Measurements from ENCODE around the gene REXO5. TPM values are rescaled to one million over a fixed set of nuclear protein-coding genes. Genes with fewer than 3 reads are reported as not detected.
A peak's percentile ranks its signal among the peaks of the same experiment; 100 is the strongest.
"Not testable (repeated sequence)": the region's sequence is repeated elsewhere in the genome, so short reads cannot be mapped to it uniquely, and the experiment has no call there.

Gene REXO5
- total and polyA plus RNA-seq, 4 donors: 0.88 to 3.0 (median 1.6) TPM

DNA sequence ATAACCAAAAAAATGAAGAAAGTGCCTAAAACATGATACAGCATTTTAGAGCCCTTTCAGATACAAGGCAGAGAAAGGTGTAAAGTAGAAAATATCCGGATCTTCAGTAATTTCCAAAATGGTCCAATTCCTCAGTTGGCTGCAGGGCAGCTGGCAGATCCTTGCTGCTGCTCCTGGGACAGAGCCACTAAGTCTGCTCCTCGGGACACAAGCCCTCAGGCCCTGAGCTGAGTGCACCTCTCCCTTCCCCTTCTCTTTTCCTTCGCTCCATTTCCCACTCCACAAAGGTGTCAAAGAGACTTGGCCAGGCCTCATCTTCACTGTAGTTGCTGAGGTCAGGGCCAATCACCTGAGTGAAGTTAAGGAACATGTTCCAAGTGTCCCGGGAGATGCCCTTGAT lies 53.4 kb downstream of the REXO5 start:
- WGBS, 2 donors: 25% methylated on average over 4 of the region's 4 CpGs
- intact Hi-C loops (cut with DNase I): loop anchor here (10.0 kb wide), 3 partner anchors 85 to 445 kb away; no protein-coding TSS in a partner anchor
- peaks cover 0 to 9% of the 10 kb centered on the region in 2 donors for H3K4me1 ChIP-seq (ENCODE audit: control insufficient read depth in 1 of 2, insufficient read depth in 2 of 2, low read length in 2 of 2)

DNA sequence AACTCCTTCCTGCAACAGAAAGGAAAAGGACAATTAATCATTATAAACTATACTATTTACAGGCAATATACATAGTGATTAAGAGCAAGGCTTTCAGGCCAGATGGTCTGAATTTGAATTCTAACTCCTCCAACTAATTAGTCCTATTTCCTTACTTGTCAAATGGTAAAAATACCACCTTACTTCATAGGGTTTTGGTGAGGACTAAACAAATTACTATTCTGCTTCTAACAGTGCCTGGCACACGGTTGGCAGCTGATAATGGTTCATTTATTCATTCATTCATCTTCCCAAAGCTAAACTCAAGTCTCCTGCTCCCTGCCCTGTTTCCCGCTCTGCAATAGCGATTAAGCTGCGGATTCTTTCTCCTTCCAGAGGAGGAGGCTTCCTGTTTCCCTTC lies 54.0 kb downstream of the REXO5 start:
- Histone ChIP-seq H3K36me3 (ENCODE audit: control insufficient read depth in 1 of 2, insufficient read depth in 2 of 2, low read length in 1 of 2) (no peaks in the 10 kb centered on the region), H3K4me1 (ENCODE audit: control insufficient read depth in 1 of 2, insufficient read depth in 2 of 2, low read length in 2 of 2) (peaks cover 0 to 9% of the 10 kb centered on the region in 2 donors), H3K4me3 (ENCODE audit: low read length in 2 of 2) (no peak overlapping the region), H3K27me3 (ENCODE audit: control insufficient read depth in 1 of 2, insufficient read depth in 2 of 2, low read length in 1 of 2) (no peaks in the 10 kb centered on the region), H3K9me3 (ENCODE audit: control insufficient read depth, low read length) (no peaks in the 10 kb centered on the region), H3K27ac (ENCODE audit: low read depth in 1 of 2, low read length in 2 of 2) (peak overlapping the region in 1 of 2 donors; percentile 11)
- intact Hi-C loops (cut with DNase I): no loop called here
- ATAC-seq (ENCODE audit: low FRiP score): no peak
- WGBS, 2 donors: 65 to 69% methylated on average over 4 of the region's 4 CpGs
- no peak for DNase-seq

More for the DNA sequence above, 53.4 kb downstream of the REXO5 start:
- peaks cover 0 to 3% of the 10 kb centered on the region in 2 donors for H3K36me3 ChIP-seq (ENCODE audit: control insufficient read depth in 1 of 2, insufficient read depth in 2 of 2, low read length in 1 of 2)
- no peaks in the 10 kb centered on the region for H3K27me3 ChIP-seq (ENCODE audit: control insufficient read depth in 1 of 2, insufficient read depth in 2 of 2, low read length in 1 of 2)
- DNase-seq (no peak), ATAC-seq (ENCODE audit: low FRiP score) (no peak)
- peak overlapping the region in 1 of 2 donors; percentile 4 for H3K27ac ChIP-seq (ENCODE audit: low read depth in 1 of 2, low read length in 2 of 2)
- H3K4me3 ChIP-seq (ENCODE audit: low read length in 2 of 2): no peak overlapping the region
- H3K9me3 ChIP-seq (ENCODE audit: control insufficient read depth, low read length): no peaks in the 10 kb centered on the region

DNA sequence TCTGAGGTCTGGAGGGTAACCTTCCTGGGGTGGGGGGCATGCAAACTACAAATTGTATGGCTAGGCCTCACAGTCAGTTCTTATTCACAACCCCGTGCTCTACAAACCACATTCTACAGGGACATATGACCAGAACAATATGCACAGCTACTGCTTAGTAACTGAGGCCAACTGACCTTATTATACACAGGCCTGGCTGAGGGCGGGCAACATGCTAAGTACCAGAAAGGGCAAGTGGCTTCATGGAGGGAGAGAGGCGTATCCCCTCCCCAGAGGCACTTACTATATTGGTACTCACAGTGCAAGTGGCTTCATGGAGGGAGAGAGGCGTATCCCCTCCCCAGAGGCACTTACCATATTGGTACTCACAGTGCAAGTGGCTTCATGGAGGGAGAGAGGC lies 54.7 kb downstream of the REXO5 start:
- intact Hi-C loops (cut with DNase I); ATAC-seq (ENCODE audit: low FRiP score); H3K27me3 ChIP-seq (ENCODE audit: control insufficient read depth in 1 of 2, insufficient read depth in 2 of 2, low read length in 1 of 2); H3K4me3 ChIP-seq (ENCODE audit: low read length in 2 of 2); DNase-seq; H3K4me1 ChIP-seq (ENCODE audit: control insufficient read depth in 1 of 2, insufficient read depth in 2 of 2, low read length in 2 of 2); H3K27ac ChIP-seq (ENCODE audit: low read depth in 1 of 2, low read length in 2 of 2); H3K36me3 ChIP-seq (ENCODE audit: control insufficient read depth in 1 of 2, insufficient read depth in 2 of 2, low read length in 1 of 2); H3K9me3 ChIP-seq (ENCODE audit: control insufficient read depth, low read length): not testable (repeated sequence)
- whole genome bisulfite sequencing, 2 donors: 86 to 88% methylated on average over 3 to 4 of the region's 4 CpGs

DNA sequence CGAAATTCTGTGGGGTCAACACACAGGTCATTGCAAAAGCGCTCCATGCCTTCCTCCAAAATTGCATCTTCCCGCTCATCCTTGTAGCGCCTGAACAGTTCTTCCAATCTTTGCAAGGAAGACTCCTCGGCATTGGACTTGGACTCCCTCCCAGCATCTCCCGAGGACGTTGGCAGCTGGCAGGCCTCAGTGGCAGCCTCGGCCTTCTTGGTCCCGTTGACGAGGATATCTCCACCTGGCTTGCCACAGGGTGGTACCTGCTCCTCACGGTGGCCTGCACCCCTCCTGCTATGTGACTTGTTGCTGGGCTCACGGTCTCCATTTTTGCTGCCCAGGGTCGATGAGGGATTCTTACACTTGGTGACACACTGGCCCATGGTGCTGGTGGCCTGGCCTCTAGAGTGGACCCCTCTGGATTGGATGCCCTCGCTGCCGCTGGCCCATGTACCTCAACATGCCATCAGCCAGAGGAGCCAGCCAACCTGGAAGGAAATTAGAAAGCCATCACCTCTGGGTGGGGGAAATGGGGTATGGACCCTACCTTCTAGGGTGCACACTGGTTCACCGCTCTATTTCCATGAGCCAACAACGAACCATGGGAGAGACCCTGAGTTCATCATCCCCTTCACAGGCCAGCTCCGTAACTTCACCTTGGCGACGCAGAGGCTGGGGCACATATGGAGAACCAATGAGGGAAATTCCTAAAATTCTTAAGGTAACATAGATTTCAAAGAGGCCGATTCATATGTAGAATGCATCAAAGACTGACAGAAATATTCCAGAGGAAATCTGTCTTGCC lies 56.0 kb downstream of the REXO5 start:
- Histone ChIP-seq H3K4me1 (ENCODE audit: control insufficient read depth in 1 of 2, insufficient read depth in 2 of 2, low read length in 2 of 2) (peaks cover 0 to 7% of the 10 kb centered on the region in 2 donors), H3K27ac (ENCODE audit: low read depth in 1 of 2, low read length in 2 of 2) (no peak overlapping the region)
- no peak for DNase-seq

DNA sequence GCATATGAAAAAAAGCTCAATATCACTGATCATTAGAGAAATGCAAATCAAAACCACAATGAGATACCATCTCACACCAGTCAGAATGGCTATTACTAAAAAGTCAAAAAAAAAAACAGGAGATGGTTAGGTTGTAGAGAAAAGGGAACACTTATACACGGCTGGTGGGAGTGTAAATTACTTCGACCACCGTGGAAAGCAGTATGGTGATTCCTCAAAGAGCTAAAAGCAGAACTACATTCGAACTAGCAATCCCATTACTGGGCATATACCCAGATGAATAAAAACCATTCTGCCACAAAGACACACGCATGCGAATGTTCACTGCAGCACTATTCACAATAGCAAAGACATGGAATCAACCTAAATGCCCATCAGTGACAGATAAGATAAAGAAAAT lies 58.0 kb downstream of the REXO5 start:
- intact Hi-C loops (cut with DNase I); H3K4me3 ChIP-seq (ENCODE audit: low read length in 2 of 2); ATAC-seq (ENCODE audit: low FRiP score); DNase-seq; H3K36me3 ChIP-seq (ENCODE audit: control insufficient read depth in 1 of 2, insufficient read depth in 2 of 2, low read length in 1 of 2); H3K9me3 ChIP-seq (ENCODE audit: control insufficient read depth, low read length); H3K27me3 ChIP-seq (ENCODE audit: control insufficient read depth in 1 of 2, insufficient read depth in 2 of 2, low read length in 1 of 2): not testable (repeated sequence)
- 97% methylated on average over 6 of the region's 6 CpGs for WGBS, 2 donors
- Histone ChIP-seq H3K4me1 (ENCODE audit: control insufficient read depth in 1 of 2, insufficient read depth in 2 of 2, low read length in 2 of 2) (peaks cover 3 to 15% of the 10 kb centered on the region in 2 donors), H3K27ac (ENCODE audit: low read depth in 1 of 2, low read length in 2 of 2) (peak overlapping the region in 1 of 2 donors; percentile 8)

More for the DNA sequence above, 56.0 kb downstream of the REXO5 start:
- Histone ChIP-seq H3K4me3 (ENCODE audit: low read length in 2 of 2) (no peak overlapping the region), H3K9me3 (ENCODE audit: control insufficient read depth, low read length) (no peaks in the 10 kb centered on the region), H3K27me3 (ENCODE audit: control insufficient read depth in 1 of 2, insufficient read depth in 2 of 2, low read length in 1 of 2) (no peaks in the 10 kb centered on the region), H3K36me3 (ENCODE audit: control insufficient read depth in 1 of 2, insufficient read depth in 2 of 2, low read length in 1 of 2) (no peaks in the 10 kb centered on the region)
- intact Hi-C loops (cut with DNase I): no loop called here
- no peak for ATAC-seq (ENCODE audit: low FRiP score)
- 91 to 92% methylated on average over 21 of the region's 21 CpGs for WGBS, 2 donors

DNA sequence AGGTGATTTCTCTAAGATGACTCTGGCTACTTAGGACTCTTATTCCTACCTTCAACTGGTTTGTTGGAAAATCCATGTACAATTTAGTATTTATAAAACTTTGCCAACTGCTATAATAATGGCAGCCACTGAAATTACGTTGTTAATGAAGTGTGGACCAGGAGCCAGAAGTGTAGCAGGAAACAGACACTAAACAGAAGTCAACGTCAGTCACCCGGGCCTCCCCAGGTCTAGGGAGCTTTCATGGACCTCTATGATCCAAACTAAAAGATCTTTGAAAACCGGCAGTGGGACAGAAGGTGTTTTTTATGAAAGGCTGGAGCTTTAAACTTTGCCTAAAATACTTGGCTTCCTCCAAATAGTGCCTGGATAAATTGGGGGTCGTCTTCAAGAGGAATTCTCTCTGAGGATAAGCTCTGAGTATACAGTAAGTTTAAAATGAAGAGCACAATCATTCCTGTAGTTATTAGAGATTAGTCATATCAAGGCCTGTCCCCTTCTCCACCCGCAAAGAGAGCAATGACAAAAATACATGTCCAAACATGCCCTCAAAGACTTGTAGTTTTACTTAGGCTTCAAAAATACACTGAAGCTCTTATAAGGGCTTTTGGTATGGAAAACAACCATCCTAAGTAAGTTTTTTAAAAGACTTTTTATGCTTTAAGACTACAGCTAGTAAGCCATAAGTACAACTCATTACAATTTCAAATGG lies 59.2 kb downstream of the REXO5 start:
- DNase-seq (no peak), ATAC-seq (ENCODE audit: low FRiP score) (no peak)
- H3K36me3 ChIP-seq (ENCODE audit: control insufficient read depth in 1 of 2, insufficient read depth in 2 of 2, low read length in 1 of 2): no peaks in the 10 kb centered on the region
- H3K4me1 ChIP-seq (ENCODE audit: control insufficient read depth in 1 of 2, insufficient read depth in 2 of 2, low read length in 2 of 2): peaks cover 6 to 23% of the 10 kb centered on the region in 2 donors
- 44 to 45% methylated on average over 6 of the region's 6 CpGs for WGBS, 2 donors
- intact Hi-C loops (cut with DNase I): loop anchor here in 1 of 2 donors (5.0 kb wide), 1 partner anchor 37 kb away; the partner anchor contains the start of genes DCUN1D3 and LYRM1
- no peaks in the 10 kb centered on the region for H3K9me3 ChIP-seq (ENCODE audit: control insufficient read depth, low read length)
- H3K4me3 ChIP-seq (ENCODE audit: low read length in 2 of 2): no peak overlapping the region
- no peaks in the 10 kb centered on the region for H3K27me3 ChIP-seq (ENCODE audit: control insufficient read depth in 1 of 2, insufficient read depth in 2 of 2, low read length in 1 of 2)
- peak overlapping the region; percentile 88 to 92 for H3K27ac ChIP-seq (ENCODE audit: low read depth in 1 of 2, low read length in 2 of 2)

DNA sequence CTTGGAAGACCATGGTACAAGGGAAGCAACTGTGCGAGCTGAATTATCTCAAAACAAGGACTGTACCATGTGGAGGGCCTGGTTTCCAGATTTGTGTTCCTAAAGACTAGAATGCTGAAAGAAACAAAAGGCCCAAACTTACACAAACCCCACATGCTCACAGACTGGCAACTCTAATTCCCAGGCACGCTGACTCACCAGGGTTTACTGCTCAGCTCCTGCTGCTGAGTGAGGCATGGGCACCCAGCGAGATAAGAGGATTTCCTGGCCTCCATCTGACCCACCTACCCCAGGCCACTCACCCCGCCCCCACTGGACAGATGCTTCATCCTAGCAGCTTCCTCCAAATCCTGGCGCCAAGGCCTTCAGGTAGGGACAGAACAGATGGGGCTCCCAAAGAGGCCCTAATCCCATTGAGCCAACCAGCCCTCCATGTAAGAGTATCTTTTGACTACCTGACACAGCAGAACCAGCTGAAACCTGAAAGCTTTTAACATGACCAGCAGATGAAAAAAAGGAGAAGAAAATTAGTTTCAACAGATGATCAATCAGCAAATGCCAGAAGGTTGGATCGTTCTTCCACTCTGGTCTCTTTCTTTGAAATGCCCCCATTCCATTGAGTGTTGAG lies 59.9 kb downstream of the REXO5 start:
- ATAC-seq (ENCODE audit: low FRiP score) (peak; percentile 28), DNase-seq (peak; percentile 76 to 82)
- no peak overlapping the region for H3K4me3 ChIP-seq (ENCODE audit: low read length in 2 of 2)
- no peaks in the 10 kb centered on the region for H3K9me3 ChIP-seq (ENCODE audit: control insufficient read depth, low read length)
- peaks cover 9 to 27% of the 10 kb centered on the region in 2 donors for H3K4me1 ChIP-seq (ENCODE audit: control insufficient read depth in 1 of 2, insufficient read depth in 2 of 2, low read length in 2 of 2)
- no peaks in the 10 kb centered on the region for H3K27me3 ChIP-seq (ENCODE audit: control insufficient read depth in 1 of 2, insufficient read depth in 2 of 2, low read length in 1 of 2)
- H3K27ac ChIP-seq (ENCODE audit: low read depth in 1 of 2, low read length in 2 of 2): peak overlapping the region; percentile 12 to 79
- H3K36me3 ChIP-seq (ENCODE audit: control insufficient read depth in 1 of 2, insufficient read depth in 2 of 2, low read length in 1 of 2): no peaks in the 10 kb centered on the region
- WGBS, 2 donors: 38 to 44% methylated on average over 6 of the region's 6 CpGs
- intact Hi-C loops (cut with DNase I): loop anchor here in 1 of 2 donors (5.0 kb wide), 1 partner anchor 36 kb away; the partner anchor contains the start of genes DCUN1D3 and LYRM1

DNA sequence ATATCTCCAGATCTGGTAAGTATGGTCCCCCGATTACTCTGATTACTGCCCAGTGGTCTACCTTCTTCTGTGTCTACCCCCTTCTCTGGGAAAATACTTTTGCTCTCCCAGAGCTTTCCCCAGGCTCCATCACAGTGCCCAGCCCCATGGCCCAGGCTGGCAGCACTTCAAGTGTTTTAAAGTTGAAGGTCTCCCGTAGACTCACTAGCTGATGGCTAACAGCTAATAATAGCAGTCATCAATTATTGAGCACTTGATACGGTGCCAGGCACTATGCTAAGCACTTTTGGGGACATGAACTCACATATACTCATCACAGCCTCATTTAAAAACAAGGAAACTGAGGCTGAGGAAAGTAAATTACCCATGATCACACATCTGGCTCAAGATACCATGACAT lies 60.5 kb downstream of the REXO5 start:
- no peaks in the 10 kb centered on the region for H3K27me3 ChIP-seq (ENCODE audit: control insufficient read depth in 1 of 2, insufficient read depth in 2 of 2, low read length in 1 of 2)
- no peak for ATAC-seq (ENCODE audit: low FRiP score)
- DNase-seq: no peak
- intact Hi-C loops (cut with DNase I): loop anchor here in 1 of 2 donors (5.0 kb wide), 1 partner anchor 36 kb away; the partner anchor contains the start of genes DCUN1D3 and LYRM1
- peaks cover 9 to 29% of the 10 kb centered on the region in 2 donors for H3K4me1 ChIP-seq (ENCODE audit: control insufficient read depth in 1 of 2, insufficient read depth in 2 of 2, low read length in 2 of 2)
- no peaks in the 10 kb centered on the region for H3K9me3 ChIP-seq (ENCODE audit: control insufficient read depth, low read length)
- no peaks in the 10 kb centered on the region for H3K36me3 ChIP-seq (ENCODE audit: control insufficient read depth in 1 of 2, insufficient read depth in 2 of 2, low read length in 1 of 2)
- no peak overlapping the region for H3K4me3 ChIP-seq (ENCODE audit: low read length in 2 of 2)
- H3K27ac ChIP-seq (ENCODE audit: low read depth in 1 of 2, low read length in 2 of 2): peak overlapping the region; percentile 12 to 79
- WGBS, 2 donors: 38 to 45% methylated on average over 3 of the region's 3 CpGs
